Measurements from ENCODE around the gene STXBP3.

STXBP3 gene

GRCh38 chr1:108845446-108845845, 99.0 kb downstream of the STXBP3 start:
- no peak for DNase-seq (ENCODE audit: low spot score)

GRCh38 chr1:108845991-108846390, 99.5 kb downstream of the STXBP3 start:
- no peak for DNase-seq (ENCODE audit: low spot score)

- no peak for DNase-seq (ENCODE audit: low spot score)
Observed at GRCh38 chr1:108847494-108847893, 101.0 kb downstream of the STXBP3 start.

- DNase-seq (ENCODE audit: low spot score) = no peak
Observed at GRCh38 chr1:108848806-108849205, 102.3 kb downstream of the STXBP3 start.

- no peak for DNase-seq (ENCODE audit: low spot score)
Observed at GRCh38 chr1:108850929-108851328, 104.5 kb downstream of the STXBP3 start.

- DNase-seq (ENCODE audit: low spot score) = no peak
Observed at GRCh38 chr1:108851567-108851966, 105.1 kb downstream of the STXBP3 start.

GRCh38 chr1:108852221-108852975, 105.9 kb downstream of the STXBP3 start:
- no peak for DNase-seq (ENCODE audit: low spot score)

- no peak for DNase-seq (ENCODE audit: low spot score)
Observed at GRCh38 chr1:108854221-108855019, 107.9 kb downstream of the STXBP3 start.

GRCh38 chr1:108856994-108857393, 110.5 kb downstream of the STXBP3 start, which contains the start of gene AKNAD1:
Gene AKNAD1, minus strand, starts transcription at chr1:108857094. Its CDS starts 4,430 bp downstream, at chr1:108852664.
- no peak for DNase-seq (ENCODE audit: low spot score)

- no peak for DNase-seq (ENCODE audit: low spot score)
Observed at GRCh38 chr1:108858230-108858950, 111.9 kb downstream of the STXBP3 start.
